ENCODE results near the gene TTLL4. TPM values are rescaled to one million over a fixed set of nuclear protein-coding genes. Genes with fewer than 3 reads are reported as not detected.

TTLL4 gene
- total RNA-seq, 2 donors from 2014 or later = 96.5 to 99.0 TPM

DNA sequence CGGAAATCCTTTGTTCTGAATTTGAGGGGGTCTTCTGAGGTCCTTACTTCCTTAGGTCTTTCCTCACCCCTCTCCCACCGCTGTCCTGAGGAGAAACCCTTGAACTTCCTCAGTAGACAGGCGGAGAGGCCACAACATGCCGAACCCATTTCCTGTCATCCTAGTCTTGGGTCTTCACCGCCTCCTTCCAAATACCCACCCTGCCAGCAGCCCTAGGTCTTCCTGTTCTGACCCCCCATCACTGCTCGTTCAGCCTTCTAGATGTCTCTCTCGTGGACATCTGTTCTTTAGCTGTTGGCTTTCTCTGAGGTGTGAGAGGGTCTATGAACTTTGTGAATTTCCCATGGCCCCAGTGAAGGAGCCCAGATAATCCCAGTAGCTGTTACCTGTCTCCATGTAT, 44.1 kb downstream of the TTLL4 start:
- no peak overlapping the region for H3K9ac ChIP-seq (ENCODE audit: extremely low read depth, low read length, poor library complexity, severe bottlenecking)
- Mint-ChIP-seq H3K27ac (no peak overlapping the region), H3K27me3 (ENCODE audit: insufficient read depth) (no peaks in the 10 kb centered on the region), H3K36me3 (ENCODE audit: low read depth) (peaks cover 68% of the 10 kb centered on the region), H3K4me3 (no peak overlapping the region), H3K9me3 (no peaks in the 10 kb centered on the region), H3K4me1 (no peaks in the 10 kb centered on the region)
- H3K27ac ChIP-seq (ENCODE audit: low read depth, low read length) = no peak overlapping the region
- DNase-seq = peak; percentile 10
- TF ChIP-seq, protein P1, sequence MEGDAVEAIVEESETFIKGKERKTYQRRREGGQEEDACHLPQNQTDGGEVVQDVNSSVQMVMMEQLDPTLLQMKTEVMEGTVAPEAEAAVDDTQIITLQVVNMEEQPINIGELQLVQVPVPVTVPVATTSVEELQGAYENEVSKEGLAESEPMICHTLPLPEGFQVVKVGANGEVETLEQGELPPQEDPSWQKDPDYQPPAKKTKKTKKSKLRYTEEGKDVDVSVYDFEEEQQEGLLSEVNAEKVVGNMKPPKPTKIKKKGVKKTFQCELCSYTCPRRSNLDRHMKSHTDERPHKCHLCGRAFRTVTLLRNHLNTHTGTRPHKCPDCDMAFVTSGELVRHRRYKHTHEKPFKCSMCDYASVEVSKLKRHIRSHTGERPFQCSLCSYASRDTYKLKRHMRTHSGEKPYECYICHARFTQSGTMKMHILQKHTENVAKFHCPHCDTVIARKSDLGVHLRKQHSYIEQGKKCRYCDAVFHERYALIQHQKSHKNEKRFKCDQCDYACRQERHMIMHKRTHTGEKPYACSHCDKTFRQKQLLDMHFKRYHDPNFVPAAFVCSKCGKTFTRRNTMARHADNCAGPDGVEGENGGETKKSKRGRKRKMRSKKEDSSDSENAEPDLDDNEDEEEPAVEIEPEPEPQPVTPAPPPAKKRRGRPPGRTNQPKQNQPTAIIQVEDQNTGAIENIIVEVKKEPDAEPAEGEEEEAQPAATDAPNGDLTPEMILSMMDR (conservative IDR thresholded peaks at IDR 0.05) = no peak
- H3K4me3 ChIP-seq (ENCODE audit: low read length) = no peak overlapping the region
- 96 to 100% methylated on average over 4 to 7 of the region's 7 CpGs for WGBS, 2 experiments (ENCODE audit: insufficient coverage in 1 of 2, insufficient read length in 1 of 2)
- H3K4me1 ChIP-seq (ENCODE audit: control insufficient read depth, insufficient read depth, low read length) = no peaks in the 10 kb centered on the region
- H3K9me3 ChIP-seq (ENCODE audit: control insufficient read depth, low read length) = no peaks in the 10 kb centered on the region
- no peaks in the 10 kb centered on the region for H3K27me3 ChIP-seq (ENCODE audit: control insufficient read depth, insufficient read depth, low read length, poor library complexity, severe bottlenecking)
- peaks cover 72% of the 10 kb centered on the region for H3K36me3 ChIP-seq (ENCODE audit: control insufficient read depth, insufficient read depth, low read length)

DNA sequence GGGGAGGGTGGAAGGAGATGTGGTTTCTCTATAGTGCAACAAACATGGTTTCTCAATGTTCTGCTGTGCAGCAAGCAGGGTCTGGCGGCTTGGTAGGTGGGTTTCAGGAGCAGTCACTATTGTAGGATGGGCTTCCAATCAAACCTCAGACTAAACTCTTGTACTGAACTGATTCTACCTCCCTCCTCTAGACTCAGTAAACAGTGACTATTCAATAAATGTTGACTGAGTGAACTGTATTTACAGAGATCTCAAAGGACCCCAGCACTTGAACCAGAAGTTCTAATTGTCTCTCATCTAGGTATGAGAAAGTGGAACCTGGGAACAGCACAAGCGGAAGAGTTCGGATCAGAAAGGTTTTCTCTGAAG, 44.5 kb downstream of the TTLL4 start:
- TF ChIP-seq, protein P1 (conservative IDR thresholded peaks at IDR 0.05) = no peak
- Histone ChIP-seq H3K9ac (ENCODE audit: extremely low read depth, low read length, poor library complexity, severe bottlenecking) (no peak overlapping the region), H3K27me3 (ENCODE audit: control insufficient read depth, insufficient read depth, low read length, poor library complexity, severe bottlenecking) (no peaks in the 10 kb centered on the region), H3K4me1 (ENCODE audit: control insufficient read depth, insufficient read depth, low read length) (no peaks in the 10 kb centered on the region), H3K9me3 (ENCODE audit: control insufficient read depth, low read length) (no peaks in the 10 kb centered on the region), H3K36me3 (ENCODE audit: control insufficient read depth, insufficient read depth, low read length) (peaks cover 68% of the 10 kb centered on the region), H3K27ac (ENCODE audit: low read depth, low read length) (no peak overlapping the region), H3K4me3 (ENCODE audit: low read length) (no peak overlapping the region)
- DNase-seq = no peak
- Mint-ChIP-seq H3K9me3 (no peaks in the 10 kb centered on the region), H3K27me3 (ENCODE audit: insufficient read depth) (no peaks in the 10 kb centered on the region), H3K4me3 (no peak overlapping the region), H3K36me3 (ENCODE audit: low read depth) (peaks cover 64% of the 10 kb centered on the region), H3K27ac (no peak overlapping the region), H3K4me1 (no peaks in the 10 kb centered on the region)
- 95 to 99% methylated on average over 2 to 3 of the region's 3 CpGs for WGBS, 2 experiments (ENCODE audit: insufficient coverage in 1 of 2, insufficient read length in 1 of 2)

DNA sequence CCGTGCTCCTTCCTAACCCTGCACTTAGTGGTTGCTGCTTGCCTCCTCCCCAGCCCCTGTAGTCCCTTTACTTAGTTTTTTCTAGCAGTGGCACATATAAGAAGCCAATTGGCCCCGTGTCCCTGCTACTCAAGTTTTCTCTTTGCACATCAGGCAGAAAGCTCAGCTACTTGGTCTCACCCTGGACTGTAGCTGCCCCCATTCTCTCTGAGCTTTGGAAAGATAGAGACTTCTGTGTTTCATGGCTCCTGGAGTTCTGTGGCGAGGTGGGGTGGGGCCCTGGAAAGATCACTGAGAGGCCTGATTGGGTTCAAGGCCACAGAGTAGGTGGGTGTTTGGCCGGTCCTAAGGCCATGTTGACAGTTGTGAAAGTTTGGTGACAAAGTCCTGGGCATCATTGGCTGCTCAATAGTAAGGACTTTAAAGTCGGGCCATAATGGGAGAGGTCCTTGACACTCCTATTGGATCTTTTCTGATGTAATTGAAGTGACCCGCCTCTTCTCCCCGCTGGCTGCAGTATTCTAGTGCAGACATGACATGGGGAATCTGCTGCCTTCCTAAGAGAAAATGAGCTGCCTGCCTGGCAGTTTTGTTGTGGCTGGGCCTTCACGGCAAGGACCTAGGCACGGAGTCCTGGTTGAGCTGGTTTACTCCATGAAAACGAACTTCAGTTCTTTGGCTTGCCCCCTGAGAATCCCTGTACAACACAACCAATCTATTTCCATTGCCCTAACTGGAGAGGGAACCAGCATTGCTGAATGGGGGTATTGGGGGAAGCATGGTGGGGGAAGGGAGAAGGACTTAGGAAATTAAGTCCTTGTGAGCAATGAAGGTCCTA, 45.2 kb downstream of the TTLL4 start:
- no peaks in the 10 kb centered on the region for H3K27me3 ChIP-seq (ENCODE audit: control insufficient read depth, insufficient read depth, low read length, poor library complexity, severe bottlenecking)
- H3K9me3 Mint-ChIP-seq = no peaks in the 10 kb centered on the region
- no peak overlapping the region for H3K27ac Mint-ChIP-seq
- H3K27ac ChIP-seq (ENCODE audit: low read depth, low read length) = no peak overlapping the region
- no peak overlapping the region for H3K4me3 Mint-ChIP-seq
- no peaks in the 10 kb centered on the region for H3K4me1 ChIP-seq (ENCODE audit: control insufficient read depth, insufficient read depth, low read length)
- no peaks in the 10 kb centered on the region for H3K27me3 Mint-ChIP-seq (ENCODE audit: insufficient read depth)
- TF ChIP-seq, protein P1 (conservative IDR thresholded peaks at IDR 0.05) = no peak
- DNase-seq = peak; percentile 27
- no peak overlapping the region for H3K9ac ChIP-seq (ENCODE audit: extremely low read depth, low read length, poor library complexity, severe bottlenecking)
- H3K4me3 ChIP-seq (ENCODE audit: low read length) = no peak overlapping the region
- H3K9me3 ChIP-seq (ENCODE audit: control insufficient read depth, low read length) = no peaks in the 10 kb centered on the region
- H3K36me3 ChIP-seq (ENCODE audit: control insufficient read depth, insufficient read depth, low read length) = peaks cover 62% of the 10 kb centered on the region
- H3K4me1 Mint-ChIP-seq = no peaks in the 10 kb centered on the region
- WGBS, 2 experiments (ENCODE audit: insufficient coverage in 1 of 2, insufficient read length in 1 of 2) = 90 to 96% methylated on average over 8 to 10 of the region's 10 CpGs
- peaks cover 58% of the 10 kb centered on the region for H3K36me3 Mint-ChIP-seq (ENCODE audit: low read depth)

Measured in endodermal cell (in vitro differentiated cells).